Gastrocnemius medialis (tissue), 4 donors: ENCODE results near the gene DUSP22. TPM values are rescaled to one million over a fixed set of nuclear protein-coding genes. Genes with fewer than 3 reads are reported as not detected.

Experiments
- ATAC-seq, 2 donors: fragments of 150-250 bp; one replicate each; pipeline ENCODE4 v1.9.1; 2016
- DNase-seq, 2 donors: peaks; one replicate each; pipeline ENCODE4 v3.0.0-alpha.2; 2019
- H3K27ac ChIP-seq, 4 donors: fragments of 200-600 bp; sonication (generic); 1 replicate in 1 of 4; 2 replicates in 3 of 4; pipeline ENCODE4 v1.5.1; 2016 to 2018; ENCODE audit warnings: mild to moderate bottlenecking in 2 of 4, moderate library complexity in 1 of 4
- H3K27me3 ChIP-seq, 3 donors: fragments of 200-600 bp; sonication (generic) in 2 of 3; 1 replicate in 1 of 3; 2 replicates in 2 of 3; pipeline versions ENCODE4 v1.5.1 to v1.6.0; 2016 to 2019; ENCODE audit warnings: mild to moderate bottlenecking in 1 of 3, moderate library complexity in 1 of 3
- H3K36me3 ChIP-seq, 2 donors: fragments of 200-600 bp; sonication (generic) in 1 of 2; one replicate each; pipeline ENCODE4 v1.5.1; 2017 to 2018
- H3K4me1 ChIP-seq, 2 donors: fragments of 200-600 bp; sonication (generic) in 1 of 2; one replicate each; pipeline ENCODE4 v1.5.1; 2016 to 2017; ENCODE audit warnings: mild to moderate bottlenecking in 2 of 2
- H3K4me3 ChIP-seq, 4 donors: fragments of 200-600 bp; sonication (generic) in 3 of 4; 1 replicate in 1 of 4; 2 replicates in 3 of 4; pipeline ENCODE4 v1.5.1; 2016 to 2019; ENCODE audit warnings: mild to moderate bottlenecking in 2 of 4
- H3K9me3 ChIP-seq, 3 donors: fragments of 200-600 bp; sonication (generic) in 2 of 3; 1 replicate in 1 of 3; 2 replicates in 2 of 3; pipeline ENCODE4 v1.5.1; 2016 to 2019
- CTCF ChIP-seq, 5 experiments: fragments of 450-650 bp in 3 of 5; fragments of 200-600 bp in 2 of 5; sonication (generic) in 2 of 5; IDR thresholded peaks in 4 of 5; conservative IDR thresholded peaks in 1 of 5; 1 replicate in 4 of 5; 2 replicates in 1 of 5; pipeline ENCODE4 v1.5.1; 2016 to 2019; ENCODE audit warnings: antibody characterized with exemption in 5 of 5, mild to moderate bottlenecking in 3 of 5, moderate library complexity in 3 of 5
- POLR2A ChIP-seq, 2 donors: fragments of 450-650 bp; IDR thresholded peaks; one replicate each; pipeline ENCODE4 v1.6.1; 2017; ENCODE audit warnings: antibody characterized with exemption in 2 of 2, mild to moderate bottlenecking in 2 of 2, moderate library complexity in 2 of 2
- in situ Hi-C, 4 donors: fragments of 200-750 bp; cut with MboI; loops; one replicate each; pipeline versions ENCODE4 v1.15.0 to v1.8.0; 2017; ENCODE audit warnings: low sequenced_read_pairs in 4 of 4
- intact Hi-C: fragments of 100-400 bp; cut with DNase I; formaldehyde crosslinking; loops from one replicate; pipeline ENCODE4 v1.15.1; 2023; ENCODE audit warnings: low total_unique reads
- total RNA-seq, 4 donors: library from RNA; depleted of rRNA; stranded (reverse); fragments of >200 nt; gene quantifications; one replicate each; pipeline versions ENCODE4 v1.1.0 to v1.2.3, GENCODE V29; 2016

Gene DUSP22
- total RNA-seq, 4 donors from 2014 or later: 53.4 to 70.7 (median 61.3) TPM

GRCh38 chr6:327538-328116 lies 35.3 kb downstream of the DUSP22 start:
- H3K4me3 ChIP-seq: no peak overlapping the region
- ATAC-seq: peak in 1 of 2 donors; percentile 20
- intact Hi-C loops (no loop called here), in situ Hi-C loops (no loop called here)
- no peak for TF ChIP-seq POLR2A (IDR thresholded peaks at IDR 0.05)
- TF ChIP-seq CTCF (IDR thresholded peaks at IDR 0.05 in 4 of 5, conservative IDR thresholded peaks at IDR 0.05 in 1 of 5): no peak
- no peaks in the 10 kb centered on the region for H3K27me3 ChIP-seq
- H3K4me1 ChIP-seq: peaks cover 7 to 12% of the 10 kb centered on the region in 2 donors
- H3K9me3 ChIP-seq: no peaks in the 10 kb centered on the region
- no peak overlapping the region for H3K27ac ChIP-seq
- no peak for DNase-seq
- H3K36me3 ChIP-seq: no peaks in the 10 kb centered on the region

GRCh38 chr6:328136-328670 lies 35.9 kb downstream of the DUSP22 start:
- intact Hi-C loops: no loop called here
- no peak overlapping the region for H3K27ac ChIP-seq
- no peak overlapping the region for H3K4me3 ChIP-seq
- no peaks in the 10 kb centered on the region for H3K36me3 ChIP-seq
- TF ChIP-seq CTCF (IDR thresholded peaks at IDR 0.05 in 4 of 5, conservative IDR thresholded peaks at IDR 0.05 in 1 of 5): no peak
- no peak for TF ChIP-seq POLR2A (IDR thresholded peaks at IDR 0.05)
- peak; percentile 90 to 91 for ATAC-seq
- peak; percentile 59 to 64 for DNase-seq
- in situ Hi-C loops: no loop called here
- no peaks in the 10 kb centered on the region for H3K27me3 ChIP-seq
- H3K9me3 ChIP-seq: no peaks in the 10 kb centered on the region
- H3K4me1 ChIP-seq: peaks cover 7 to 12% of the 10 kb centered on the region in 2 donors

- DNase-seq: no peak
- peaks cover 7 to 12% of the 10 kb centered on the region in 2 donors for H3K4me1 ChIP-seq
- in situ Hi-C loops: no loop called here
Observed at GRCh38 chr6:328924-329323, 36.6 kb downstream of the DUSP22 start.

GRCh38 chr6:329888-330691 lies 37.8 kb downstream of the DUSP22 start:
- Histone ChIP-seq H3K36me3 (no peaks in the 10 kb centered on the region), H3K4me1 (peaks cover 7 to 12% of the 10 kb centered on the region in 2 donors), H3K27ac (no peak overlapping the region), H3K9me3 (no peaks in the 10 kb centered on the region), H3K4me3 (no peak overlapping the region), H3K27me3 (no peaks in the 10 kb centered on the region)
- no peak for TF ChIP-seq POLR2A (IDR thresholded peaks at IDR 0.05)
- TF ChIP-seq CTCF (IDR thresholded peaks at IDR 0.05 in 4 of 5, conservative IDR thresholded peaks at IDR 0.05 in 1 of 5): no peak
- intact Hi-C loops: no loop called here
- ATAC-seq (no peak), DNase-seq (no peak)
- in situ Hi-C loops: no loop called here

More at GRCh38 chr6:328924-329323, 36.6 kb downstream of the DUSP22 start:
- Histone ChIP-seq H3K27me3 (no peaks in the 10 kb centered on the region), H3K4me3 (no peak overlapping the region), H3K27ac (no peak overlapping the region), H3K9me3 (no peaks in the 10 kb centered on the region), H3K36me3 (no peaks in the 10 kb centered on the region)
- no peak for ATAC-seq
- intact Hi-C loops: no loop called here
- no peak for TF ChIP-seq POLR2A (IDR thresholded peaks at IDR 0.05)
- no peak for TF ChIP-seq CTCF (IDR thresholded peaks at IDR 0.05 in 4 of 5, conservative IDR thresholded peaks at IDR 0.05 in 1 of 5)
